ENCODE results near the gene ZG16B.

ZG16B gene

GRCh38 chr16:2825906-2826305 is 4.2 kb upstream of the ZG16B start:
- peaks cover 15 to 19% of the 10 kb centered on the region in 2 donors for H3K27me3 Mint-ChIP-seq
- no peaks in the 10 kb centered on the region for H3K4me1 Mint-ChIP-seq
- DNase-seq (no peak), ATAC-seq (replicated peaks) (no peak)
- H3K27ac Mint-ChIP-seq = no peak overlapping the region
- H3K36me3 Mint-ChIP-seq = no peaks in the 10 kb centered on the region
- no peak overlapping the region for H3K4me3 Mint-ChIP-seq
- no peaks in the 10 kb centered on the region for H3K9me3 Mint-ChIP-seq

- Mint-ChIP-seq H3K4me3 (no peak overlapping the region), H3K36me3 (no peaks in the 10 kb centered on the region), H3K27me3 (peaks cover 17 to 21% of the 10 kb centered on the region in 2 donors), H3K4me1 (no peaks in the 10 kb centered on the region), H3K9me3 (no peaks in the 10 kb centered on the region), H3K27ac (no peak overlapping the region)
- no peak for ATAC-seq (replicated peaks)
- DNase-seq = no peak
Observed at GRCh38 chr16:2826591-2827373, 3.3 kb upstream of the ZG16B start.

GRCh38 chr16:2827374-2827791 is 2.7 kb upstream of the ZG16B start:
- ATAC-seq (replicated peaks) (no peak), DNase-seq (no peak)
- Mint-ChIP-seq H3K9me3 (no peaks in the 10 kb centered on the region), H3K27me3 (peaks cover 16 to 25% of the 10 kb centered on the region in 2 donors), H3K4me1 (no peaks in the 10 kb centered on the region), H3K36me3 (no peaks in the 10 kb centered on the region), H3K4me3 (no peak overlapping the region), H3K27ac (no peak overlapping the region)

GRCh38 chr16:2827831-2828520 is 2.1 kb upstream of the ZG16B start:
- H3K4me3 Mint-ChIP-seq = no peak overlapping the region
- H3K36me3 Mint-ChIP-seq = no peaks in the 10 kb centered on the region
- no peaks in the 10 kb centered on the region for H3K4me1 Mint-ChIP-seq
- peaks cover 22 to 31% of the 10 kb centered on the region in 2 donors for H3K27me3 Mint-ChIP-seq
- no peaks in the 10 kb centered on the region for H3K9me3 Mint-ChIP-seq
- ATAC-seq (replicated peaks) = no peak
- no peak for DNase-seq
- no peak overlapping the region for H3K27ac Mint-ChIP-seq

- ATAC-seq (replicated peaks) (no peak), DNase-seq (no peak)
- no peaks in the 10 kb centered on the region for H3K36me3 Mint-ChIP-seq
- H3K27me3 Mint-ChIP-seq = peaks cover 22 to 32% of the 10 kb centered on the region in 2 donors
- no peaks in the 10 kb centered on the region for H3K9me3 Mint-ChIP-seq
- H3K27ac Mint-ChIP-seq = no peak overlapping the region
- no peaks in the 10 kb centered on the region for H3K4me1 Mint-ChIP-seq
- no peak overlapping the region for H3K4me3 Mint-ChIP-seq
Observed at GRCh38 chr16:2828521-2828840, 1.6 kb upstream of the ZG16B start.

- Mint-ChIP-seq H3K4me3 (no peak overlapping the region), H3K27me3 (peaks cover 22 to 32% of the 10 kb centered on the region in 2 donors), H3K36me3 (no peaks in the 10 kb centered on the region), H3K9me3 (no peaks in the 10 kb centered on the region), H3K27ac (no peak overlapping the region), H3K4me1 (no peaks in the 10 kb centered on the region)
- ATAC-seq (replicated peaks) = no peak
- no peak for DNase-seq
Observed at GRCh38 chr16:2828876-2829430, 1.1 kb upstream of the ZG16B start.

- Mint-ChIP-seq H3K4me1 (no peaks in the 10 kb centered on the region), H3K4me3 (no peak overlapping the region), H3K27me3 (peaks cover 32 to 40% of the 10 kb centered on the region in 2 donors), H3K9me3 (no peaks in the 10 kb centered on the region), H3K36me3 (no peaks in the 10 kb centered on the region), H3K27ac (no peak overlapping the region)
- no peak for DNase-seq
- ATAC-seq (replicated peaks) = no peak
Observed at GRCh38 chr16:2830355-2830695, 222 bp downstream of the ZG16B start.

- no peaks in the 10 kb centered on the region for H3K36me3 Mint-ChIP-seq
- DNase-seq (no peak), ATAC-seq (replicated peaks) (no peak)
- no peaks in the 10 kb centered on the region for H3K9me3 Mint-ChIP-seq
- peaks cover 40 to 42% of the 10 kb centered on the region in 2 donors for H3K27me3 Mint-ChIP-seq
- no peak overlapping the region for H3K27ac Mint-ChIP-seq
- H3K4me1 Mint-ChIP-seq = no peaks in the 10 kb centered on the region
- H3K4me3 Mint-ChIP-seq = no peak overlapping the region
Observed at GRCh38 chr16:2831203-2831602, 1.1 kb downstream of the ZG16B start.

GRCh38 chr16:2833776-2834175 is 3.7 kb downstream of the ZG16B start:
- DNase-seq (no peak), ATAC-seq (replicated peaks) (no peak)
- no peaks in the 10 kb centered on the region for H3K4me1 Mint-ChIP-seq
- no peaks in the 10 kb centered on the region for H3K9me3 Mint-ChIP-seq
- no peak overlapping the region for H3K4me3 Mint-ChIP-seq
- H3K27ac Mint-ChIP-seq = no peak overlapping the region
- H3K36me3 Mint-ChIP-seq = no peaks in the 10 kb centered on the region
- H3K27me3 Mint-ChIP-seq = peaks cover 54 to 64% of the 10 kb centered on the region in 2 donors

GRCh38 chr16:2834968-2835367 is 4.9 kb downstream of the ZG16B start:
- H3K27ac Mint-ChIP-seq = no peak overlapping the region
- ATAC-seq (replicated peaks) (no peak), DNase-seq (no peak)
- no peaks in the 10 kb centered on the region for H3K9me3 Mint-ChIP-seq
- H3K36me3 Mint-ChIP-seq = no peaks in the 10 kb centered on the region
- no peaks in the 10 kb centered on the region for H3K4me1 Mint-ChIP-seq
- peaks cover 54 to 66% of the 10 kb centered on the region in 2 donors for H3K27me3 Mint-ChIP-seq
- no peak overlapping the region for H3K4me3 Mint-ChIP-seq

GRCh38 chr16:2835638-2836493 is 5.8 kb downstream of the ZG16B start:
- peak overlapping the region; percentile 22 for H3K27ac Mint-ChIP-seq
- H3K27me3 Mint-ChIP-seq = peaks cover 46 to 60% of the 10 kb centered on the region in 2 donors
- no peaks in the 10 kb centered on the region for H3K4me1 Mint-ChIP-seq
- ATAC-seq (replicated peaks) (no peak), DNase-seq (no peak)
- no peaks in the 10 kb centered on the region for H3K9me3 Mint-ChIP-seq
- H3K4me3 Mint-ChIP-seq = no peak overlapping the region
- H3K36me3 Mint-ChIP-seq = no peaks in the 10 kb centered on the region

GRCh38 chr16:2836646-2837508 is 6.8 kb downstream of the ZG16B start:
- H3K36me3 Mint-ChIP-seq = no peaks in the 10 kb centered on the region
- H3K27ac Mint-ChIP-seq = no peak overlapping the region
- ATAC-seq (replicated peaks) (no peak), DNase-seq (no peak)
- H3K27me3 Mint-ChIP-seq = peaks cover 38 to 51% of the 10 kb centered on the region in 2 donors
- H3K9me3 Mint-ChIP-seq = no peaks in the 10 kb centered on the region
- H3K4me1 Mint-ChIP-seq = peaks cover 0 to 2% of the 10 kb centered on the region in 2 donors
- no peak overlapping the region for H3K4me3 Mint-ChIP-seq

- H3K9me3 Mint-ChIP-seq = peaks cover 2 to 3% of the 10 kb centered on the region in 2 donors
- H3K36me3 Mint-ChIP-seq = peaks cover 3 to 4% of the 10 kb centered on the region in 2 donors
- peak; percentile 67 to 80 for ATAC-seq (replicated peaks)
- peaks cover 27 to 44% of the 10 kb centered on the region in 2 donors for H3K27me3 Mint-ChIP-seq
- peaks cover 7 to 9% of the 10 kb centered on the region in 2 donors for H3K4me1 Mint-ChIP-seq
- no peak overlapping the region for H3K27ac Mint-ChIP-seq
- no peak overlapping the region for H3K4me3 Mint-ChIP-seq
- no peak for DNase-seq
Observed at GRCh38 chr16:2838928-2839327, 8.8 kb downstream of the ZG16B start.

Measured in stimulated activated naive B cell treated with anti-CD40 and anti-IgM and Interleukin-4, amounts not matched to agents 10 μg/mL and 1 μg/mL and 100 μg/mL, for 72 hours (primary cell).